C4-2B (cell line): ENCODE data around the gene SETBP1.

ENCODE experiments used
- H3K27ac ChIP-seq: fragments of 450-650 bp; 2 replicates; pipeline ENCODE4 v1.5.1; 2017
- CTCF ChIP-seq: fragments of 450-650 bp; conservative IDR thresholded peaks from 2 replicates; pipeline ENCODE4 v1.5.1; 2017; ENCODE audit warnings: mild to moderate bottlenecking
- ZFX ChIP-seq: fragments of 450-650 bp; IDR thresholded peaks from 2 replicates; pipeline ENCODE4 v1.6.1; 2017

SETBP1 gene

GRCh38 chr18:45090526-45091140 lies 409.9 kb downstream of the SETBP1 start:
- TF ChIP-seq ZFX (no peak), CTCF (no peak)
- no peak overlapping the region for H3K27ac ChIP-seq

- no peak for TF ChIP-seq CTCF
- TF ChIP-seq ZFX = no peak
These were observed 419.8 kb downstream of the SETBP1 start for GRCh38 chr18:45100321-45101105.

GRCh38 chr18:45102126-45102525 lies 421.4 kb downstream of the SETBP1 start:
- no peak overlapping the region for H3K27ac ChIP-seq
- TF ChIP-seq ZFX (no peak), CTCF (no peak)

More at GRCh38 chr18:45100321-45101105, 419.8 kb downstream of the SETBP1 start:
- no peak overlapping the region for H3K27ac ChIP-seq

GRCh38 chr18:45102863-45103262 lies 422.2 kb downstream of the SETBP1 start:
- H3K27ac ChIP-seq = no peak overlapping the region
- TF ChIP-seq CTCF (no peak), ZFX (no peak)

- no peak overlapping the region for H3K27ac ChIP-seq
- TF ChIP-seq CTCF (no peak), ZFX (no peak)
These were observed 422.8 kb downstream of the SETBP1 start for GRCh38 chr18:45103319-45104048.

- no peak for TF ChIP-seq ZFX
- no peak for TF ChIP-seq CTCF
- no peak overlapping the region for H3K27ac ChIP-seq
These were observed 423.3 kb downstream of the SETBP1 start for GRCh38 chr18:45104049-45104395.

- no peak overlapping the region for H3K27ac ChIP-seq
- TF ChIP-seq CTCF = no peak
- no peak for TF ChIP-seq ZFX
These were observed 425.7 kb downstream of the SETBP1 start for GRCh38 chr18:45106331-45106774.
